WERI-Rb-1 (cell line): ENCODE data around the gene VSX2.
A peak's percentile ranks its signal among the peaks of the same experiment; 100 is the strongest.

Source experiments
- DNase-seq: peaks from one replicate; pipeline ENCODE4 v3.0.0-alpha.2; 2020
- H3K27ac ChIP-seq: fragments of 250-450 bp; sonication (Bioruptor Pico); 2 replicates; pipeline ENCODE4 v1.5.1; 2020; ENCODE audit warnings: mild to moderate bottlenecking, moderate library complexity
- H3K27me3 ChIP-seq: fragments of 250-450 bp; sonication (Bioruptor Pico); 2 replicates; pipeline ENCODE4 v1.5.1; 2021; ENCODE audit warnings: mild to moderate bottlenecking, low read depth, moderate library complexity; ENCODE audit not compliant: insufficient read depth, severe bottlenecking
- H3K36me3 ChIP-seq: fragments of 250-450 bp; sonication (Bioruptor Pico); 2 replicates; pipeline ENCODE4 v1.5.1; 2020; ENCODE audit warnings: mild to moderate bottlenecking, moderate library complexity
- H3K4me3 ChIP-seq: 2 replicates; pipeline ENCODE4 v1.5.1; 2011; ENCODE audit warnings: low read depth, mild to moderate bottlenecking, control low read depth, low read length
- H3K9me3 ChIP-seq: fragments of 250-450 bp; sonication (Bioruptor Pico); 2 replicates; pipeline ENCODE4 v1.5.1; 2021; ENCODE audit warnings: mild to moderate bottlenecking, moderate library complexity; ENCODE audit not compliant: severe bottlenecking
- TF ChIP-seq, protein P1 (sequence below): IDR thresholded peaks from 2 replicates; pipeline ENCODE4 v1.5.1; 2011; ENCODE audit warnings: low read depth, mild to moderate bottlenecking, control low read depth, inconsistent platforms, low read length

VSX2 gene

DNA sequence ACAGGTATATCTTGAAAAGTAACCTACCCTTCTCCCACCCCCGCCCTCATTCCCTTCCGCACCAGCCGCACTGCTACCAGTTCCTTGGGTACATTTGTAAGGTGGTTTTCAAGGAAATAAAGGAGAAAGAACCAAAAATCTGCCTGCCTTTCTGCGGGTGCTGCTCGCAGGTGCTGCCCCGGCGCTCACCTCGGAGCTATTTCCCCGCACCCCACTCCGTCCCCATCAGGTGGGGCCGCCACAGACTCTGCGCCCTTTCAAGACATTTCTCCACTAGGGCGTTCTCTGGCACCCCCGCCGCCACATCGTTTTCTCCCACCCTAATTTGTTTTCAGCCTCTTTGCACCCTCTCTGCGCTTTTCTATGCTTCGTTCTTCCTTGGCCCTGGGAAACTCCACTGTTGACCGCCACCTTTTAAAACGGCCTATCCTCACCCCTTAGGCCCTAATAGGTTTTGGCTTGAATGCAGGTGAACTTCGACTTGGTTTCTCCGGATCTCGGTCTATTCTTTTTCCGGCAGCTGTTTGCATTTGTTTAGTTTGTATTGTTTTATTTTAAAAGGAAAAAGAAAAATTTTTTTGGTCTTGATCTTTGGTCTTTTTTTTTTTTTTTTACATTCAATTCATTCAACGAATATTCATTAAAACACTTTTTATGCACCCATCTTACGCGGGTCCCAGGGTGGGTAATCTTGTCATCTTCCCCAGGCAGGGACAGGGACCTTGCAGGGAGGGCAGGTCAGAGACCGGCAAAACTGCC is 3.0 kb downstream of the VSX2 start:
- Histone ChIP-seq H3K4me3 (no peak overlapping the region), H3K36me3 (no peaks in the 10 kb centered on the region), H3K27ac (no peak overlapping the region), H3K9me3 (peaks cover 3% of the 10 kb centered on the region), H3K27me3 (peaks cover 27% of the 10 kb centered on the region)
- no peak for DNase-seq
- TF ChIP-seq, protein P1, sequence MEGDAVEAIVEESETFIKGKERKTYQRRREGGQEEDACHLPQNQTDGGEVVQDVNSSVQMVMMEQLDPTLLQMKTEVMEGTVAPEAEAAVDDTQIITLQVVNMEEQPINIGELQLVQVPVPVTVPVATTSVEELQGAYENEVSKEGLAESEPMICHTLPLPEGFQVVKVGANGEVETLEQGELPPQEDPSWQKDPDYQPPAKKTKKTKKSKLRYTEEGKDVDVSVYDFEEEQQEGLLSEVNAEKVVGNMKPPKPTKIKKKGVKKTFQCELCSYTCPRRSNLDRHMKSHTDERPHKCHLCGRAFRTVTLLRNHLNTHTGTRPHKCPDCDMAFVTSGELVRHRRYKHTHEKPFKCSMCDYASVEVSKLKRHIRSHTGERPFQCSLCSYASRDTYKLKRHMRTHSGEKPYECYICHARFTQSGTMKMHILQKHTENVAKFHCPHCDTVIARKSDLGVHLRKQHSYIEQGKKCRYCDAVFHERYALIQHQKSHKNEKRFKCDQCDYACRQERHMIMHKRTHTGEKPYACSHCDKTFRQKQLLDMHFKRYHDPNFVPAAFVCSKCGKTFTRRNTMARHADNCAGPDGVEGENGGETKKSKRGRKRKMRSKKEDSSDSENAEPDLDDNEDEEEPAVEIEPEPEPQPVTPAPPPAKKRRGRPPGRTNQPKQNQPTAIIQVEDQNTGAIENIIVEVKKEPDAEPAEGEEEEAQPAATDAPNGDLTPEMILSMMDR: no peak

DNA sequence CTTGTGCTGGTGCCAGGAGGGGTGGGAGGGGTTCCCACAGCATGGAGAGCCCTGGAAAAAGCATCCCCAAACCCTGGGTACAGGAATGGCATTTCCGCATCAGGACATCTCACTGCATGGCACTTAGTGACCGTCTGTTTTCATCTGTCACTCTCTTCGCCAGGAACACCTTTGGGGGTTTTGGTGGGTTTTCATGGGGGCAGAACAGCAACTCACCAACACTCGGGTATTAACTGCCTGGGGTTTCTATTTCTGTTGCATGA is 3.5 kb downstream of the VSX2 start:
- Histone ChIP-seq H3K27ac (no peak overlapping the region), H3K4me3 (no peak overlapping the region), H3K36me3 (no peaks in the 10 kb centered on the region), H3K27me3 (peaks cover 27% of the 10 kb centered on the region), H3K9me3 (peaks cover 3% of the 10 kb centered on the region)
- TF ChIP-seq, protein P1: no peak
- no peak for DNase-seq

DNA sequence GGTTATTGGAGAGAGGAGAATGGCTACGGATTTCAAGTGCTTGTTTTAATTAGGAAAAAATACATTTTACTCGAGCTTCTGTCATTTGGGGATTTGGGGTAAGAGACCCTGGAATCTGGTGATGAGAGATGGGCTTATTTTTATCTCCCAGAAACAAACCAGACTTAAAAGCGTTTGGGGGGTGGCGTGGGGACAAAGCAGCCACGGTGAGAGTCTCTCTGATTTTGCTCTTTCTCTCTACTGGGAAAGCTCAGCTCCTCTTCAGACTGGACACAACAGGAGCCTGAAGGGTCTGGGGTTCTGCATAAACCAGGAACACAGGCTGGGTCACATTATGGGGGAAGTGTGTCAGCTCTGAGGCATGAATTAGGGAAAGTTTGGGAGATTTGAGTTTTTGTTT is 3.8 kb downstream of the VSX2 start:
- H3K27me3 ChIP-seq: peaks cover 27% of the 10 kb centered on the region

DNA sequence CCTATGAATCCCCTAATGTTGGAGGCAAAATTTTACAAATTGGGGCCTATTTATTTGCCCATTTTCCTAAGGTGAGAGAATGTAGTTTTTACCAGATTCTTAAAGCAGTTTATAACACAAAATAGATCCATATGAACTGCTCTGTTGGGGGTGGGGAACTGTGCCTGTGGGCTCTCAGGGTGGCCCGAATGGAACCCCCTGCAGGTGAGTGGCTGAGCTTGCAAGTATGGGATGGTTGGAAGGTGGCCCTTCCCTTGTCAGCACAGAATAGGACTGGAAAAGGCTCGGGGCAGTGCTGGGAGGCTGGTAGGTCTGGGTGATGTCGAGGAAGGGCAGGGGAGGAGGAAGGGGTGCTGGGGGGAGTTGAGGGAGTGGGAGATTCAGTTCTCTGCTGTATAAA is 4.9 kb downstream of the VSX2 start:
- peak; percentile 46 for DNase-seq
- H3K4me3 ChIP-seq: no peak overlapping the region
- H3K27me3 ChIP-seq: peaks cover 27% of the 10 kb centered on the region

More for the DNA sequence above, 3.8 kb downstream of the VSX2 start:
- no peak overlapping the region for H3K4me3 ChIP-seq
- no peak for DNase-seq
- H3K9me3 ChIP-seq: peaks cover 3% of the 10 kb centered on the region
- TF ChIP-seq, protein P1: no peak
- H3K36me3 ChIP-seq: no peaks in the 10 kb centered on the region
- H3K27ac ChIP-seq: no peak overlapping the region

DNA sequence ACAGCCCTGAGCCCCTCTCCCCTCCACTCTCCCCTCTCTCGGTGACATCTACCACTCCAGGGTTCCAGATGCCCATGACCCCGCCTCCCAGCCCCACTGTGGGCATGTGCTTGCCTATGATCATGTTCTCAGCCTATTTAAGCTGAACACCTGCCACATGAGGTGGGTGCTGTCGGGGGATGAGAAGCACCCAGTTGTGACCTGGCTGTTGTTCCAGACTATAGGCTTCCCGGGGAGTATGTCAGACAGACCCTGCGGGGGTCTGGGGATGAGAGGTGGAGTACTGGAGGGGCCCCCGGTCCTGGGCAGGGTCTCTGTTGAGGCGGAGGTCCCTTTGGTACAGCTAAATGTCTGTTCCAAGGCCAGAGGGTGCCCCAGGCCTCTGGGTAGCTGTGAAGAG is 6.0 kb downstream of the VSX2 start:
- Histone ChIP-seq H3K4me3 (no peak overlapping the region), H3K9me3 (peaks cover 1% of the 10 kb centered on the region), H3K27me3 (peaks cover 21% of the 10 kb centered on the region), H3K27ac (no peak overlapping the region), H3K36me3 (no peaks in the 10 kb centered on the region)
- TF ChIP-seq, protein P1: no peak
- DNase-seq: no peak

More for the DNA sequence above, 4.9 kb downstream of the VSX2 start:
- no peaks in the 10 kb centered on the region for H3K36me3 ChIP-seq
- H3K27ac ChIP-seq: no peak overlapping the region
- H3K9me3 ChIP-seq: peaks cover 3% of the 10 kb centered on the region
- TF ChIP-seq, protein P1: peak; percentile 55

DNA sequence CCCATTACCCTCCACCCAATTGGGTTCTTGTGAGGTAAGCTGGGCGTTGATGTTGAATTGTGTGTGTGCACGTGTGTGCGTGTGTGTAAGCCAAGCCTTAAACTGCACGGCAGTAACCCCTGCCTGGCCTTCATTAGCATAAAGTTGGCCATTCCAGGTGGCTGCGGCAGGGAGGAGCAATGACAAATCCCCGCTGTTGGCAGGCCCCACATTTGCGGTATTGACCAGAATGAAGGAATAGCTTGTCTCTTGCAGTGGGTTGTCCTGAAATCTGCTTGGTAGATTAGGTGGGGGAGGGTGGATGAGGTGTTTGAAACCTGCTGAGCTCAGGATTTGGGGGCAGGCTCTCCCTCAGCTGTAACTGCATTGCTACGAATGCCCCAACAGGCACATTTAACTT is 7.3 kb downstream of the VSX2 start:
- peak overlapping the region; percentile 42 for H3K27ac ChIP-seq
- H3K9me3 ChIP-seq: no peaks in the 10 kb centered on the region
- H3K36me3 ChIP-seq: no peaks in the 10 kb centered on the region
- TF ChIP-seq, protein P1: no peak
- DNase-seq: peak; percentile 68
- H3K4me3 ChIP-seq: no peak overlapping the region; the same call in 1 of the 2 replicates
- H3K27me3 ChIP-seq: peaks cover 8% of the 10 kb centered on the region
